Duodenal mucosa (tissue), 2 donors: Measurements from ENCODE around the gene TBC1D14.
A peak's percentile ranks its signal among the peaks of the same experiment; 100 is the strongest.

Experiments used
- H3K27ac ChIP-seq: one replicate; pipeline ENCODE4 v1.7.0; 2013; ENCODE audit warnings: low read depth, low read length
- H3K27me3 ChIP-seq, 2 donors: one replicate each; pipeline ENCODE4 v1.7.0; 2013; ENCODE audit warnings: low read length in 2 of 2, control low read depth in 1 of 2; ENCODE audit not compliant: insufficient read depth in 2 of 2, control insufficient read depth in 1 of 2
- H3K36me3 ChIP-seq, 2 donors: one replicate each; pipeline ENCODE4 v1.7.0; 2013; ENCODE audit warnings: low read length in 2 of 2, control low read depth in 1 of 2; ENCODE audit not compliant: insufficient read depth in 2 of 2, control insufficient read depth in 1 of 2
- H3K4me1 ChIP-seq, 2 donors: one replicate each; pipeline ENCODE4 v1.7.0; 2013; ENCODE audit warnings: low read length in 2 of 2, control low read depth in 1 of 2; ENCODE audit not compliant: insufficient read depth in 2 of 2, control insufficient read depth in 1 of 2
- H3K4me3 ChIP-seq, 2 donors: one replicate each; pipeline ENCODE4 v1.7.0; 2013; ENCODE audit warnings: low read length in 2 of 2, low read depth in 1 of 2
- H3K9ac ChIP-seq, 2 donors: one replicate each; pipeline ENCODE4 v1.7.0; 2013; ENCODE audit warnings: low read length in 2 of 2, low read depth in 1 of 2
- H3K9me3 ChIP-seq, 2 donors: one replicate each; pipeline ENCODE4 v1.7.0; 2013; ENCODE audit warnings: low read length in 2 of 2, control low read depth in 1 of 2; ENCODE audit not compliant: control insufficient read depth in 1 of 2

The TBC1D14 gene

GRCh38 chr4:6944301-6945051 is 34.9 kb downstream of the TBC1D14 start:
- Histone ChIP-seq H3K4me1 (peaks cover 59 to 64% of the 10 kb centered on the region in 2 donors), H3K9ac (peak overlapping the region; percentile 51 to 62), H3K4me3 (peak overlapping the region; percentile 9 to 12), H3K9me3 (no peaks in the 10 kb centered on the region), H3K36me3 (peaks cover 0 to 1% of the 10 kb centered on the region in 2 donors), H3K27me3 (no peaks in the 10 kb centered on the region), H3K27ac (peak overlapping the region; percentile 59)

GRCh38 chr4:6945052-6945409 is 35.4 kb downstream of the TBC1D14 start:
- Histone ChIP-seq H3K9me3 (no peaks in the 10 kb centered on the region), H3K36me3 (no peaks in the 10 kb centered on the region), H3K4me3 (no peak overlapping the region), H3K9ac (peak overlapping the region; percentile 51 to 62), H3K27ac (peak overlapping the region; percentile 42), H3K27me3 (no peaks in the 10 kb centered on the region), H3K4me1 (peaks cover 56 to 59% of the 10 kb centered on the region in 2 donors)

GRCh38 chr4:6946497-6946896 is 36.9 kb downstream of the TBC1D14 start:
- Histone ChIP-seq H3K9ac (no peak overlapping the region), H3K27ac (no peak overlapping the region), H3K4me1 (peaks cover 43 to 45% of the 10 kb centered on the region in 2 donors)

GRCh38 chr4:6948134-6948460 is 38.5 kb downstream of the TBC1D14 start:
- Histone ChIP-seq H3K4me1 (peaks cover 31 to 40% of the 10 kb centered on the region in 2 donors), H3K27me3 (no peaks in the 10 kb centered on the region), H3K4me3 (peak overlapping the region in 1 of 2 donors; percentile 15), H3K36me3 (no peaks in the 10 kb centered on the region), H3K27ac (peak overlapping the region; percentile 20), H3K9me3 (no peaks in the 10 kb centered on the region), H3K9ac (peak overlapping the region; percentile 9 to 42)

More at GRCh38 chr4:6946497-6946896, 36.9 kb downstream of the TBC1D14 start:
- no peaks in the 10 kb centered on the region for H3K36me3 ChIP-seq
- H3K4me3 ChIP-seq: no peak overlapping the region
- no peaks in the 10 kb centered on the region for H3K27me3 ChIP-seq
- no peaks in the 10 kb centered on the region for H3K9me3 ChIP-seq

GRCh38 chr4:6951880-6952381 is 42.3 kb downstream of the TBC1D14 start:
- H3K27me3 ChIP-seq: no peaks in the 10 kb centered on the region
- H3K4me3 ChIP-seq: no peak overlapping the region
- H3K9ac ChIP-seq: no peak overlapping the region
- no peaks in the 10 kb centered on the region for H3K36me3 ChIP-seq
- H3K4me1 ChIP-seq: peaks cover 14 to 20% of the 10 kb centered on the region in 2 donors
- H3K9me3 ChIP-seq: no peaks in the 10 kb centered on the region
- H3K27ac ChIP-seq: no peak overlapping the region

GRCh38 chr4:6953751-6954380 is 44.2 kb downstream of the TBC1D14 start:
- Histone ChIP-seq H3K27me3 (no peaks in the 10 kb centered on the region), H3K27ac (peak overlapping the region; percentile 42), H3K36me3 (no peaks in the 10 kb centered on the region), H3K4me1 (peaks cover 5 to 10% of the 10 kb centered on the region in 2 donors), H3K4me3 (peak overlapping the region; percentile 46), H3K9ac (peak overlapping the region; percentile 46 to 73), H3K9me3 (no peaks in the 10 kb centered on the region)

- Histone ChIP-seq H3K4me1 (peaks cover 5 to 10% of the 10 kb centered on the region in 2 donors), H3K4me3 (no peak overlapping the region), H3K9ac (no peak overlapping the region), H3K27me3 (no peaks in the 10 kb centered on the region), H3K9me3 (no peaks in the 10 kb centered on the region), H3K36me3 (no peaks in the 10 kb centered on the region), H3K27ac (no peak overlapping the region)
Measured at GRCh38 chr4:6955261-6955911, 45.8 kb downstream of the TBC1D14 start.

GRCh38 chr4:6956087-6956433 is 46.4 kb downstream of the TBC1D14 start:
- H3K9me3 ChIP-seq: no peaks in the 10 kb centered on the region
- no peaks in the 10 kb centered on the region for H3K27me3 ChIP-seq
- H3K36me3 ChIP-seq: no peaks in the 10 kb centered on the region
- no peak overlapping the region for H3K4me3 ChIP-seq
- no peak overlapping the region for H3K9ac ChIP-seq
- no peak overlapping the region for H3K27ac ChIP-seq
- H3K4me1 ChIP-seq: peaks cover 5 to 10% of the 10 kb centered on the region in 2 donors

- Histone ChIP-seq H3K4me3 (no peak overlapping the region), H3K4me1 (peaks cover 5 to 10% of the 10 kb centered on the region in 2 donors), H3K9me3 (no peaks in the 10 kb centered on the region), H3K9ac (no peak overlapping the region), H3K27ac (no peak overlapping the region), H3K27me3 (no peaks in the 10 kb centered on the region), H3K36me3 (no peaks in the 10 kb centered on the region)
Measured at GRCh38 chr4:6956434-6957147, 47.0 kb downstream of the TBC1D14 start.

- H3K27me3 ChIP-seq: no peaks in the 10 kb centered on the region
- peaks cover 10 to 11% of the 10 kb centered on the region in 2 donors for H3K4me1 ChIP-seq
- H3K9ac ChIP-seq: no peak overlapping the region
- H3K4me3 ChIP-seq: no peak overlapping the region
- no peak overlapping the region for H3K27ac ChIP-seq
- H3K9me3 ChIP-seq: no peaks in the 10 kb centered on the region
- no peaks in the 10 kb centered on the region for H3K36me3 ChIP-seq
Measured at GRCh38 chr4:6957148-6957520, 47.5 kb downstream of the TBC1D14 start.
